ENCODE results near the gene ACLY.

DNA sequence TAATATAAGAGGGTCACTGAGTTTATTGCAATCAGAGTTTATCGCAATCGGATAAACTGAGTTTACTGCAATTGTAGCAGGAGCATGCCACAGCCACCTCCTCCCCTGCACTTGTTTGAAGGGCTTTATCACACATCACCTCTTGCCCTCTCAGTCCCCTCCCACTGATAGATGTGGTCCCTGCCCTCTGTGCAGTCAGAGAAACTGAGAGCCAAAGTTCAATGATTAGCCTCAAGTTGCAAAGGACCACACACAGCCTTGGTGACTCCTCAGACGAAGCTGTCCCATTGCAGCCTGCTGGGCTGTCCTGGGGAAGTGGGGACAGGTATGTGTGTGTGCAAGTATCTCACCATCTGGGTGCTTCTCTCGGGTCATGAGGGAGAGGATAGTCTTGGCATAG, 13.6 kb downstream of the ACLY start:
- TF ChIP-seq, protein P1, sequence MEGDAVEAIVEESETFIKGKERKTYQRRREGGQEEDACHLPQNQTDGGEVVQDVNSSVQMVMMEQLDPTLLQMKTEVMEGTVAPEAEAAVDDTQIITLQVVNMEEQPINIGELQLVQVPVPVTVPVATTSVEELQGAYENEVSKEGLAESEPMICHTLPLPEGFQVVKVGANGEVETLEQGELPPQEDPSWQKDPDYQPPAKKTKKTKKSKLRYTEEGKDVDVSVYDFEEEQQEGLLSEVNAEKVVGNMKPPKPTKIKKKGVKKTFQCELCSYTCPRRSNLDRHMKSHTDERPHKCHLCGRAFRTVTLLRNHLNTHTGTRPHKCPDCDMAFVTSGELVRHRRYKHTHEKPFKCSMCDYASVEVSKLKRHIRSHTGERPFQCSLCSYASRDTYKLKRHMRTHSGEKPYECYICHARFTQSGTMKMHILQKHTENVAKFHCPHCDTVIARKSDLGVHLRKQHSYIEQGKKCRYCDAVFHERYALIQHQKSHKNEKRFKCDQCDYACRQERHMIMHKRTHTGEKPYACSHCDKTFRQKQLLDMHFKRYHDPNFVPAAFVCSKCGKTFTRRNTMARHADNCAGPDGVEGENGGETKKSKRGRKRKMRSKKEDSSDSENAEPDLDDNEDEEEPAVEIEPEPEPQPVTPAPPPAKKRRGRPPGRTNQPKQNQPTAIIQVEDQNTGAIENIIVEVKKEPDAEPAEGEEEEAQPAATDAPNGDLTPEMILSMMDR (IDR thresholded peaks at IDR 0.05) = no peak
- TF ChIP-seq POLR2A (IDR thresholded peaks at IDR 0.05) = no peak
